D721Med (cell line): ENCODE measurements around the gene CTRL.

Source experiments
- DNase-seq: peaks from one replicate; pipeline ENCODE4 v3.0.0; 2011; ENCODE audit warnings: low spot score; ENCODE audit not compliant: insufficient read length
- FAIRE-seq: peaks from 2 replicates; lab custom pipeline; 2011; peaks lifted over from hg19 to GRCh38; lab: Jason Lieb, UNC
- CTCF ChIP-seq: IDR thresholded peaks from 2 replicates; pipeline ENCODE4 v1.5.1; 2012; ENCODE audit warnings: mild to moderate bottlenecking, control low read depth; ENCODE audit not compliant: insufficient read depth; ENCODE audit errors: missing control alignments

Gene CTRL

GRCh38 chr16:67885545-67885944 lies 46.1 kb downstream of the CTRL start:
- FAIRE-seq (no peak), DNase-seq (no peak)
- TF ChIP-seq CTCF, result no peak

GRCh38 chr16:67884684-67885083 lies 47.0 kb downstream of the CTRL start, which contains the start of gene NRN1L:
NRN1L (plus strand) TSS chr16:67884885; CDS start chr16:67884904, 19 bp downstream.
- FAIRE-seq (no peak), DNase-seq (peak; percentile 65)
- TF ChIP-seq CTCF, result no peak

GRCh38 chr16:67883872-67884261 lies 47.8 kb downstream of the CTRL start:
- FAIRE-seq, result no peak
- peak; percentile 53 for DNase-seq
- peak; percentile 71 for TF ChIP-seq CTCF

- no peak for FAIRE-seq
- TF ChIP-seq CTCF, result no peak
- DNase-seq, result no peak
Observed at GRCh38 chr16:67883146-67883871, 48.4 kb downstream of the CTRL start.

- FAIRE-seq (no peak), DNase-seq (no peak)
- no peak for TF ChIP-seq CTCF
Observed at GRCh38 chr16:67882374-67883145, 49.1 kb downstream of the CTRL start.

GRCh38 chr16:67881621-67882161 lies 50.0 kb downstream of the CTRL start:
- DNase-seq (no peak), FAIRE-seq (no peak)
- TF ChIP-seq CTCF, result no peak
